Caco-2 (cell line): ENCODE measurements around the gene SUPT3H. TPM values are rescaled to one million over a fixed set of nuclear protein-coding genes. Genes with fewer than 3 reads are reported as not detected.

Source experiments
- BruUV-seq: library from RNA; stranded (reverse); fragments of 400-500 nt; replicated peaks from 2 replicates; lab custom pipeline; 2021; lab: Mats Ljungman, UMichigan
- CTCF ChIA-PET: fragments of 300-600 bp; sonication (Branson Sonifier 250); formaldehyde crosslinking; loops from one replicate; lab custom pipeline; 2022; ENCODE audit warnings: antibody characterized with exemption; lab: Charles Lee
- POLR2A ChIA-PET: fragments of 300-600 bp; sonication (Branson Sonifier 250); formaldehyde crosslinking; loops from one replicate; lab custom pipeline; 2022; ENCODE audit warnings: antibody characterized with exemption; lab: Charles Lee
- DNase-seq, 2 experiments: peaks; one replicate each; pipeline versions ENCODE4 v3.0.0 to v3.0.0-alpha.2; 2020 to 2022
- H3K27me3 ChIP-seq: replicated peaks from 2 replicates; pipeline ENCODE4 v1.6.0; 2011; ENCODE audit warnings: low read length; ENCODE audit not compliant: control insufficient read depth, insufficient read depth
- H3K36me3 ChIP-seq: 2 replicates; pipeline ENCODE4 v1.5.1; 2011; ENCODE audit warnings: low read length; ENCODE audit not compliant: control insufficient read depth, insufficient read depth
- H3K4me1 ChIP-seq: fragments of 250-450 bp; sonication (Bioruptor Pico); 2 replicates; pipeline ENCODE4 v1.5.1; 2020; ENCODE audit warnings: mild to moderate bottlenecking
- H3K4me3 ChIP-seq: 2 replicates; pipeline ENCODE4 v1.5.1; 2011; ENCODE audit warnings: low read depth, mild to moderate bottlenecking, control low read depth, low read length
- H3K9me3 ChIP-seq: fragments of 250-450 bp; sonication (Bioruptor Pico); 2 replicates; pipeline ENCODE4 v1.5.1; 2020; ENCODE audit warnings: mild to moderate bottlenecking, moderate library complexity
- H3K27ac Mint-ChIP-seq: one replicate; pipeline ENCODE4 v1.8.0; 2022; ENCODE audit warnings: mixed read lengths; ENCODE audit not compliant: unreplicated experiment
- H3K27me3 Mint-ChIP-seq: one replicate; pipeline ENCODE4 v1.8.0; 2022; ENCODE audit warnings: mixed read lengths; ENCODE audit not compliant: insufficient read depth, unreplicated experiment
- H3K36me3 Mint-ChIP-seq: one replicate; pipeline ENCODE4 v1.8.0; 2022; ENCODE audit warnings: mild to moderate bottlenecking, mixed read lengths; ENCODE audit not compliant: insufficient read depth, unreplicated experiment
- H3K4me1 Mint-ChIP-seq: one replicate; pipeline ENCODE4 v1.8.0; 2022; ENCODE audit warnings: low read depth, mixed read lengths; ENCODE audit not compliant: unreplicated experiment
- H3K4me3 Mint-ChIP-seq: one replicate; pipeline ENCODE4 v1.8.0; 2022; ENCODE audit warnings: mild to moderate bottlenecking, moderate library complexity, mixed read lengths; ENCODE audit not compliant: unreplicated experiment
- H3K9me3 Mint-ChIP-seq: one replicate; pipeline ENCODE4 v1.8.0; 2022; ENCODE audit warnings: mixed read lengths; ENCODE audit not compliant: unreplicated experiment
- CTCF ChIP-seq, 2 experiments: fragments of 200-600 bp in 1 of 2; IDR thresholded peaks; 1 replicate in 1 of 2; 2 replicates in 1 of 2; pipeline versions ENCODE4 v1.5.1 to v1.8.0; 2011 to 2022; ENCODE audit warnings: antibody characterized with exemption in 1 of 2, control low read depth in 1 of 2, inconsistent platforms in 1 of 2, low read depth in 1 of 2, low read length in 1 of 2, mild to moderate bottlenecking in 1 of 2, moderate library complexity in 1 of 2; ENCODE audit not compliant: insufficient read depth in 1 of 2, severe bottlenecking in 1 of 2, unreplicated experiment in 1 of 2
- intact Hi-C: fragments of 100-400 bp; cut with micrococcal nuclease; formaldehyde crosslinking; loops from one replicate; pipeline ENCODE4 v1.10.0; 2022; ENCODE audit not compliant: unreplicated experiment
- total RNA-seq: library from RNA; stranded (reverse); gene quantifications from 2 replicates; pipeline ENCODE4 v1.2.3, GENCODE V29; 2022

SUPT3H gene
- total RNA-seq, 1 experiment from 2014 or later, result 13.2 TPM

- Mint-ChIP-seq H3K36me3 (no peaks in the 10 kb centered on the region), H3K27me3 (no peaks in the 10 kb centered on the region), H3K4me3 (no peak overlapping the region), H3K9me3 (no peaks in the 10 kb centered on the region), H3K27ac (no peak overlapping the region), H3K4me1 (no peaks in the 10 kb centered on the region)
- CTCF ChIA-PET, result no interaction called here
- Histone ChIP-seq H3K4me1 (no peaks in the 10 kb centered on the region), H3K27me3 (no peaks in the 10 kb centered on the region), H3K4me3 (no peak overlapping the region), H3K36me3 (no peaks in the 10 kb centered on the region), H3K9me3 (no peaks in the 10 kb centered on the region)
- TF ChIP-seq CTCF (IDR thresholded peaks at IDR 0.05; ENCODE audit: insufficient read depth in 1 of 2, low read depth in 1 of 2, low read length in 1 of 2, severe bottlenecking in 1 of 2, unreplicated experiment in 1 of 2), result no peak
- no peak for DNase-seq
- intact Hi-C loops, result no loop called here
- BruUV-seq, result no TSS peak
- POLR2A ChIA-PET, result no interaction called here
Measured at GRCh38 chr6:45192556-45192955, 185.2 kb downstream of the SUPT3H start.

GRCh38 chr6:45191414-45191813 is 186.3 kb downstream of the SUPT3H start:
- DNase-seq, result no peak
- CTCF ChIA-PET, result no interaction called here
- no peaks in the 10 kb centered on the region for H3K27me3 Mint-ChIP-seq
- H3K4me1 Mint-ChIP-seq, result no peaks in the 10 kb centered on the region
- H3K27ac Mint-ChIP-seq, result no peak overlapping the region
- POLR2A ChIA-PET, result no interaction called here
- no peak for TF ChIP-seq CTCF (IDR thresholded peaks at IDR 0.05; ENCODE audit: insufficient read depth in 1 of 2, low read depth in 1 of 2, low read length in 1 of 2, severe bottlenecking in 1 of 2, unreplicated experiment in 1 of 2)
- H3K4me1 ChIP-seq, result no peaks in the 10 kb centered on the region
- H3K36me3 ChIP-seq, result no peaks in the 10 kb centered on the region
- no peaks in the 10 kb centered on the region for H3K9me3 Mint-ChIP-seq
- intact Hi-C loops, result no loop called here
- H3K27me3 ChIP-seq, result no peaks in the 10 kb centered on the region
- H3K4me3 Mint-ChIP-seq, result no peak overlapping the region
- H3K9me3 ChIP-seq, result no peaks in the 10 kb centered on the region
- no peaks in the 10 kb centered on the region for H3K36me3 Mint-ChIP-seq
- no peak overlapping the region for H3K4me3 ChIP-seq
- no TSS peak for BruUV-seq

- H3K4me1 ChIP-seq, result no peaks in the 10 kb centered on the region
- H3K9me3 Mint-ChIP-seq, result no peaks in the 10 kb centered on the region
- POLR2A ChIA-PET, result no interaction called here
- no TSS peak for BruUV-seq
- no peaks in the 10 kb centered on the region for H3K4me1 Mint-ChIP-seq
- CTCF ChIA-PET, result no interaction called here
- no peaks in the 10 kb centered on the region for H3K27me3 Mint-ChIP-seq
- H3K27me3 ChIP-seq, result no peaks in the 10 kb centered on the region
- no peak for DNase-seq
- H3K36me3 ChIP-seq, result no peaks in the 10 kb centered on the region
- no peak overlapping the region for H3K27ac Mint-ChIP-seq
- no peak for TF ChIP-seq CTCF (IDR thresholded peaks at IDR 0.05; ENCODE audit: insufficient read depth in 1 of 2, low read depth in 1 of 2, low read length in 1 of 2, severe bottlenecking in 1 of 2, unreplicated experiment in 1 of 2)
- intact Hi-C loops, result no loop called here
- H3K9me3 ChIP-seq, result no peaks in the 10 kb centered on the region
- no peak overlapping the region for H3K4me3 Mint-ChIP-seq
- H3K4me3 ChIP-seq, result no peak overlapping the region
- H3K36me3 Mint-ChIP-seq, result no peaks in the 10 kb centered on the region
Measured at GRCh38 chr6:45187836-45188235, 189.9 kb downstream of the SUPT3H start.
